ENCODE data around the gene MEGF8.

DNA sequence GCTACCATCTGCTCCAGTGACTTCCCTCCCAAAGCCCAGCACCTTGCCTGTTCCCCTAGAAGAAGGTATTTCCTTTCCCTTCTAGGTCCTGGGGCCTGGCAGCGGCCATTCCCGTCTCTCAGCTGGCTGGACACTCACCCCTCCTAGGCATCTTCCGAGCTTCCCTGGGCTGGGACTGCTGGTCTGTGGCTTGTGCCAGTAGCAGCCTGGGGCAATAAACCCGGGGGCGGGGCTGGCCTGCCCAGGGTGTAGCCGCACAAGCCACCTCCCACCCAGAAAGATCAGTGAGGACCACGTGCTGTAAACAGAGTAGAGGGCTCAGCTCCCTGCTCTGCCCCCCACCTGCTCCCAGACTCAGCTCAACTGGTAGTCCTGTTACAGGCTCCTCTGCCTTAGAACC, 86.8 kb downstream of the MEGF8 start:
- TF ChIP-seq, protein P1, sequence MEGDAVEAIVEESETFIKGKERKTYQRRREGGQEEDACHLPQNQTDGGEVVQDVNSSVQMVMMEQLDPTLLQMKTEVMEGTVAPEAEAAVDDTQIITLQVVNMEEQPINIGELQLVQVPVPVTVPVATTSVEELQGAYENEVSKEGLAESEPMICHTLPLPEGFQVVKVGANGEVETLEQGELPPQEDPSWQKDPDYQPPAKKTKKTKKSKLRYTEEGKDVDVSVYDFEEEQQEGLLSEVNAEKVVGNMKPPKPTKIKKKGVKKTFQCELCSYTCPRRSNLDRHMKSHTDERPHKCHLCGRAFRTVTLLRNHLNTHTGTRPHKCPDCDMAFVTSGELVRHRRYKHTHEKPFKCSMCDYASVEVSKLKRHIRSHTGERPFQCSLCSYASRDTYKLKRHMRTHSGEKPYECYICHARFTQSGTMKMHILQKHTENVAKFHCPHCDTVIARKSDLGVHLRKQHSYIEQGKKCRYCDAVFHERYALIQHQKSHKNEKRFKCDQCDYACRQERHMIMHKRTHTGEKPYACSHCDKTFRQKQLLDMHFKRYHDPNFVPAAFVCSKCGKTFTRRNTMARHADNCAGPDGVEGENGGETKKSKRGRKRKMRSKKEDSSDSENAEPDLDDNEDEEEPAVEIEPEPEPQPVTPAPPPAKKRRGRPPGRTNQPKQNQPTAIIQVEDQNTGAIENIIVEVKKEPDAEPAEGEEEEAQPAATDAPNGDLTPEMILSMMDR (IDR thresholded peaks at IDR 0.05), result no peak
- no peak for TF ChIP-seq POLR2A (IDR thresholded peaks at IDR 0.05)
